Measurements from ENCODE around the gene GPRC5B.

GPRC5B gene

DNA sequence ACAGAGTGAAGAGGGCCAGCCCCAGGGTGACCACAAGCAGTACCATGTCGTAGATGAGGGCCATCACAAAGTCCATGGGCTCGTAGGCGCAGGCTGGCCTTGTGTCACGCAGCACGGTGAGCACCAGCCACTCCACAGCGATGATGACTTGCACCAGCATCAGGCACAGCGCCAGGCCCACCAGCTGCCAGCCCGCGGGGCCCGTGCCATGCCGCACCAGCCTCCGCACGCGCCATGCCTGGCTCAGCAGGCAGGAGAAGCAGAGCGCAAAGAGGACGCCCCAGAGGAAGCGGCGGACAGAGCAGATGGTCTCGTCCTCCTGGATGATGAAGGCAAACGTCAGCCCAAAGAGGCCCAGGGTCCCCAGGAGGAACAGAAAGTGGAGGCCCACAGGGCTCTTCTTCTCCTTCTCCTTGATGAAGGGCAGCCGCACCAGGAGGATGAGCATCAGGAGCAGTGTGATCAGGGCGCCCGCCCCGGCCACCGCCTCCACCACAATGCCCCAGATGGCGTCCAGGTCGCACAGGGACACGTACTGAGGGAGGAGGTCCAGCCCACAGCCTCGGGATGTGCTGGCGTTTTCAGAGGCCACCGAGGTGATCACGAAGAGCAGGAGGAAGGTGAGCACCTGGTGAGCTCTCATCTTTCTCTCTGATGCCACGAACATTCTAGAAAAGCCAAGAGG lies 12.3 kb downstream of the GPRC5B start:
- no peak for DNase-seq (ENCODE audit: low read depth in 2 of 2)

DNA sequence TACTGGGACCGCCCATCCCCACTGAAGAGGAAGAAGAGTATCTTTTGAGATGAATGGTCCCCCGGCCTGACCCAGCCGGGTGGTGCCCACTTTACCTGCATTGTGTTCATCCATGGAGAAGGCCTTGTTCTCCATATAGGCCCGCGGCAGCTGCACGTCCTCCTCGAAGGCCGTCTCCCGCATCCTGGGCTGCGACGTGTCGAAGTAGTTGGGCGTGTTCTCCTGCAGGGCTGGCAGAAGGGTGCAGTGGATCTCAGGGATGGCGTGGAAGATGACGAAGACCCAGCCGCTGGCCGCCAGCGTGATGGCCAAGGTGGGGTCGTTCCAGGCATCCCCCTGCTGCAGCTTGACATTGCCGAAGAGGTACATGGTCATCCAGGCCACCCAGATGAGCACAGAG lies 12.9 kb downstream of the GPRC5B start:
- DNase-seq (ENCODE audit: low read depth in 2 of 2): no peak

DNA sequence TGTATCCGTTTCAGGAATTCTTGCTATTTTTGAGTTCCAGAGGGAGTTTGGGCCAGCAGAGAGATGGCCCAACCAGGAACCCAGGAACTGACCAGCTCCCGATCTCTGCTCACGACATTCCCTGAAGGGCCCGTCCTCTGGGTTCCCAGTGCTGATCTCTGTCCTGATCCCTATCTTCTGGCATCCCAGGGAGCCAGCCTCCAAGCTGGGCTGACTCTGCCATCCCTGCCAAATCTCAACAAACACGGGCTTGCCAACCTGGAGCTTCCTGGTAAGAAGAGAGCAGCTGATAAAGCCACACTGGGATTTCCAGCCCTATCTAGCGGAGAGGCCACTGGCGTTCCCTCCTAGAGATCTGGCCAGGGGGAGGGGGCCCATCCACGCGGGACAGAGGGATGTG lies 16.2 kb downstream of the GPRC5B start:
- no peak for DNase-seq (ENCODE audit: low read depth in 2 of 2)

DNA sequence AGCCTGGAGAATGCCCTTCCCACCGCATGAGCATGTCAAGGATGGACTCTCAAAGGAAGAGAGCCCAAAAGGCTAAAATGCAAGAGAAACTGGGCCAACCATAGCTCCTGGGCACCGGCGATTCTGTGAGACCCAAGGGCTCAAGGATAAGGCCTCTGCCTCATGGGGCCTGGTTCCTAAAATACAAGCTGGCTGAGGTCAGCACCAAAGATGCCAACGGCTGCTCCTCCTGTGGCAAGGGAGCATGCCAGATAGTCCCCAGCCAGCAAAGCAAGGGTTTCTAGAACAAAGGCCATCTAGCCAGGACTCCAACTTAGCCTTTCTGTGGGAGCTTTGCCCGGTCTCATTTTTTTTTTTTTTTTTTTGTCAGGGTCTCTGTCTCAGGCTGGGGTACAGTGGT lies 20.1 kb downstream of the GPRC5B start:
- DNase-seq (ENCODE audit: low read depth in 2 of 2): no peak

DNA sequence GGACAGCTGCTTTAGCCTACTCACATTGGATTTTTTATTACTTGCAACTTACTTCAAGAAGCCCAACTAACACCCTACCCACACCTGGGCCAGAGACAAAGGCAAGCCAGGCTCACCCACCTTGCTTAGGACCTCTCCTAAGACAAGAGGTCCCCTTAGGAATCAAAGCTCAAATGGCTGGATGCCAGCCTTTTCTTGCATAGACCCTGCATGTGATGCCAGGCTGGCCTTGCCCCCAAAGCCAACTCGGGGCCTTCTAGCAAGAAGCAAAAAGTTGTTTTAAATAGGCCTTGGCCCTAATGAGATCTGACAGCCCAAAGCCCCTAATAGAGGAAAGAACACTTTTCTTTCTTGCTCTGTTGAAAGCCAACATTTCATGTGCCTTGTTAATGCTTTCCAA lies 20.7 kb downstream of the GPRC5B start:
- no peak for DNase-seq (ENCODE audit: low read depth in 2 of 2)

DNA sequence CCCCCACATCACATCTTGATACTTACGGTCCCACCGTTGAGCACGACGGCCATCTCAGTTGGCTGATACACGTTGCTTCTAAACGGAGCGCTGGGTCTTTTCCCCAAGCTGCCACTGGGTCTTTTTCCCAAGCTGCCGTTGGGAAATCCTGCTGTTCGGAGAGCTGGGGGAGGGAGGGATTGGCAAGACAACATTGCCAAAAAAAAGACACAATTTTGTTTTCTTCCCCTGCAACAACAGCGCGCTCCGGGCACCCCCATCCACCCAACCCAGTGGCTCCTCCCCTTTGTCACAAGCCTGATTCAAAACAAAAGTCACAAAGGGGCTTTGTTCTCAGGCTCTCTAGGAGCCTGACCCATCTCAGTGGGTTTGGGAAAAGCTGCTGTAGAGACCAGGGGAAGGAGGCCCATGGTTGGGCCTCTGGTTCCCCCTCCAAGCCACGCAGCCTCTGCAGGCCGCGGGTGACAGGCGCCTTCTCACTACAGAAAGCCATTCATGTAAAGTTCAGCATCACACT lies 22.8 kb downstream of the GPRC5B start:
- no peak for DNase-seq (ENCODE audit: low read depth in 2 of 2)

DNA sequence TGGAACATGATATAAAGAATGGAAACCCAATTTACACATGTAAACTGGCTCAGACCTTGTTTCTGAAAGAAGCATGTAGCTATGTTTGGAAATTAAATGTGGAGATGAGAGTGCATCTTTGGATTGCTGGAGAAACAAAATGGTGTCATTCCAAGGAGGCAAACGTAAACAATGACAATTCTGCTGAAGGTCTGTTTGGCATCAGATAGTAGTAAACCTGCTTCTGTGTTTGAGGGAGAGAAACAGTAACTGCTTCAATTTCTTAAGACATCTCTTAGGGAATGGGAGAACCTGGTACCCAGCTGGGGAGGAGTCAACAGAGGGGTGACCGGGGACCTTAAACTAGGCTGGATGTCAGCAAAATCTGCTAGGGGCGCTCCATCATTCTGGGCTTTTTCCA lies 23.5 kb downstream of the GPRC5B start:
- DNase-seq (ENCODE audit: low read depth in 2 of 2): no peak

DNA sequence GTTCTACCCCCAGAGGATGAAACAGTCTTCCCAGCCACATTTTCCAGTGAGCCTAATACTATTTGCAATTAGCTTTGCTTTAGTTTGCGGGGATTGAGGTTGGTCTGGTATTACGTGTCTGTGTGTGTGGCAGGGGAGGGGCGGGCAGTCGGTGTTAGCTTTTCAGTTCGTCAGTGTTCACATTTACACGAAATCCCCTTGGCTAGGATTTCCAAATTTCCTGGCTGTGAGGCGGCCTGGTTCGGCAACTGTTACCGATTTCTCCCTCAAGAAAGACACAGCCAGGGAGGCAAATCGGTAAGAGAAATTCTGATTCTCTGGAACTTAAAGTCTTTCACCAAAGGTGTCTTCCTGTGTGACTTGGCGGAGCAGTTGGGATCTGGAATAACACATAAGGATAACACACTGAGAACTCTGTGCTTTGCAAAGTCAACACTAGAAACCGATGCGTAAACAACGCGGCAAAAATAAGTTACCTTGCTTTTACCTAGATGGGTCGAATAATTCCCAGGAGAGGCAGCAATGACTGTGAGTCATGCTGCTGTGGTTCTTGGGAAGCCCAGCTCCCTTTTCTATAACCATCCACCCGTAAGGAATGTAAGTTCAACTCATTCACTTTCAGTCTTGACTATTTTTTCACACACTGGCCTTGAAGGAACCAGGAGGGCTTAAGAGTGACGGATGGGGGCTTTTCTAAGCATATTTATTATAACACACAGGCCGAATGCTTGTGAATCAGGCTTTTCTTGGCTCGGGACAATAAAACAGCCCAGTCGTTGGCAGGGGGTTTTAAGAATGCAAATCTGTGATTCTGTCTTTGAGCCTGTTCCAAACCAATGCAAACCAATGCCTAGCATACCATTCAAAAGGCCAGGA lies 24.2 kb downstream of the GPRC5B start:
- DNase-seq (ENCODE audit: low read depth in 2 of 2): no peak

DNA sequence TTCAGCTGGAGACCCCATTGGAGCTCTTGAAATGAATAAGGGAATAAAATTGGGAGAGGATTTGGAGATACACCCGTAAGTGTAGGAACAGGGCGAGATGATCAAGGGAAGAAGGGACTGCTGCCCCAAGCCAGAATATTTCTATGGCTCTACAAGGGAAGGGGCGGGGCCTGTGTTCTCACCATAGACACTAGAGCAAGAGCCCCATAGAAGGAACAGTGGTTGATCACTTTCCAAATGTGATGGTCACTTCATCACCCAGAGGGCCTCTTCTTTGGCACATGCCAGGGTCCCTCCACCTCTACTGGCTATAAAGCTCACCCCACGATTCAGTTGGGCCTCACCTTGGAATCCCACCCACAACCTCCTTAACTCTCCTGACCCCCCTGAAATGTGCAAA lies 25.0 kb downstream of the GPRC5B start:
- no peak for DNase-seq (ENCODE audit: low read depth in 2 of 2)

DNA sequence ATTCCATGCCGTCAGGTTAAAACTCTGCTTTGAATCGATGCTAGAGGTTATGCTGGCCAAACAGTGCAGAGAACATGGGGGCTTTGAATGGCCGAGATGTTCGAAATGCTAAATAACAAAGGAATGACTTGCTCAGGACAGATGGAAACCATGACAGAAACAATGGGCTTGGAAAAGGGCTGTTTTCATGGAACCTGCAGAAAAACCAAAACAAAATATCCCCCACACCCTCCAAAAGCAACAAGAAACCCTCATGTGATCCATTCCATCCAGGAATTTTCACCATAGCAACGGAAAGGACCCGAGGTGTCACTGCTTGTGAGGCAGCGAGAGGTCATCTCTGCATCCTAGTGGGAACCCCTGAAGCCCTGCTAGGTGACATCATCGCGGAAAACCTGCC lies 25.5 kb downstream of the GPRC5B start:
- DNase-seq (ENCODE audit: low read depth in 2 of 2): no peak

DNA sequence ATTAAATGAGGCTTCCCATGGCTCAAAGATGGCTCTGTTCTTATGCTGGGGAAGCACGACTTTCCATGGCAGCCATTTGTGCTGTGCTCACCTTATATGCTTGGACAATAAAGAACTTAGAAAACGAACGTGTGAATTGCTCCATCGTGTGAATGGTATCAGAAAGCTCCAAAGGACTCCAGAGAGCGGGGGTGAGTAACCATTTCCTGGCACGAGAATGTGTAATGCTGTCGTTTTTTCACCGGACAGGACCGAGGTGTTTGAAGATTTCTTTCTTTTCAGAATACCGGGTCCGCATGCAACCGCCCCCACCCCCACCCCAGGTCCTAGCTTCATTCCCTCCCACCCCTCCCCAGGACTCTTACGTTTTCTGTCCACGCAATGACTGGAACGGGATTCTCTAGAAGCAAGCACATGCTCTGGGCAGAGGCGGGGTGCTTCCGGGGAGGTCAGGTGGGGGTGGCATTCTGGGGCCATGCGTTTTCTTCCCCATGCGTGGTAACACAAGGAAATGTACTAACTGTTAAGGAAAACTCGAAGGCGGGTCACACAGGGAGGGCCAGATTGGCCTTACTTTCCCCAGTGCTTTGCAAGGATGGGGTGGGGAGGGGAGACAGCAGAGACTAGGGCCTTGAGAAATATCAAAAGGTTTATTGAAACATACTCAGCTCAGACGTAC lies 26.2 kb downstream of the GPRC5B start:
- DNase-seq (ENCODE audit: low read depth in 2 of 2): no peak

DNA sequence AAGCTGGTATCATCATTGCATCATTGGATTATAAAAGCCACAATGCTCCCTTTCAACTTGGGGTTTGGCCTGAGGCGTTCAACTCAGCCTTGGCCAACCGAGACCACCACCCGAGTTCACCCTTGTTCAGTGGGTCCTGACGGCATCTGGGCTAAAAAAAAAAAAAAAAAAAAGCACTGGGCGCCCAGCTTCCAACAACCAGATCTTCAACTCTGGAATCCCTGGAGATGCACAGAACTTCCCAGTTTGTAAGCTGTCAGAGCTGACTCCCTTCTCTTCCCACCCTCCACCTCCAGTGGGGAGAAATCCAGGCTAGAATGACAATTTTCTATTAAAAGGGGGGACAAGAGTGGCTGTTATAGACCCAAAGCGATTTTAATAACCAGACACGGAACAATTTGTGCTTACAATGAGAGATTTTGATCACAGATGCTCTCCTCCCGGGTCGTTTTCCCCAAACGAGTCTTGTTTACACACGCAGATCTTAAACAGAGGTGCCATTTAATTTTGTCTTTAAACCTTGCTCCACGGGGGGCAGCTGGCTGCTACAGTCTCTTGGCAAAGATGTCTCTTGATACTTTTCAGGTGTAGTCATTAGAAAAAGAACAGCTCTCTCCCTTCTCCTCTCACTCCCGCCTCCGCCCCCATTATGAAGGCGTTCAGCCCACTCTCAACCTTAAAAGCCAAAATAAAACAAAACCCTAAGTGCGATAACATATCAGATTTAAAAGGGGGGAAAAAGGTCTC lies 26.9 kb downstream of the GPRC5B start:
- no peak for DNase-seq (ENCODE audit: low read depth in 2 of 2)

DNA sequence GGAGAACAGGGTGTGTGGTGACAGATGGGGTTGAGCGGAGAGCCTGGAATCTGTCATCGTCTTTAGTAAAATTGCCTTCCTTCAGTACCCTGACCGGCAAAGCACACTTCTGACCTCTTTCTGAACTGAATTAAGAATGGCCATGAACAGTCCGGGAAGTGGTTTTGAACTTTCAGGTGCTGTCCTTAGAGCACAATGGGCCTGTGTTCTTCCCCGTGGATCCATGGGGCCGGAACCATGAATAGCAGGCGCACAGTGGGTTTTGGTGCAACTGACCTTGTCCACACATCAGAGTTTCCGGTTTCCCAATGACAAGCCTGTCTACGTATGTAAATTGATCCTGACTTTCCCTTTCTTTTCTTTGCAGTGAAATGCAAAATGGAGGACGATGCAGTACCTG lies 28.5 kb downstream of the GPRC5B start:
- DNase-seq (ENCODE audit: low read depth in 2 of 2): no peak

DNA sequence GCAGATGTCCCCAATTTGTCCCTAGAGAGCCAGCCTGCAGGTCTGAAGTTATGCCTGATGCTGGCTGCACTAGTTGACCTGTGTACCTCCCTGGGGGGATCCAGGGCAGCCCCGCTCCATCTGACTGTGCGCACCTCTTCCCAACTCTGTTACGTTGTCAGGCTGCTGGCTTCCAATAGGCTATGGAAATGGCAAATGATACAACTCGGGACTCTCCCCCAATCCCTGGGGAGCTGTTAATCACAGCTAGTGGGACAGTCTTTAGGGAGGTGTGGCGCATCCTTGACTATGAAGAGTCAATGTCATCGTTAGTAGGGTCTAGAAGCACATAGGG lies 30.1 kb downstream of the GPRC5B start:
- no peak for DNase-seq (ENCODE audit: low read depth in 2 of 2)

DNA sequence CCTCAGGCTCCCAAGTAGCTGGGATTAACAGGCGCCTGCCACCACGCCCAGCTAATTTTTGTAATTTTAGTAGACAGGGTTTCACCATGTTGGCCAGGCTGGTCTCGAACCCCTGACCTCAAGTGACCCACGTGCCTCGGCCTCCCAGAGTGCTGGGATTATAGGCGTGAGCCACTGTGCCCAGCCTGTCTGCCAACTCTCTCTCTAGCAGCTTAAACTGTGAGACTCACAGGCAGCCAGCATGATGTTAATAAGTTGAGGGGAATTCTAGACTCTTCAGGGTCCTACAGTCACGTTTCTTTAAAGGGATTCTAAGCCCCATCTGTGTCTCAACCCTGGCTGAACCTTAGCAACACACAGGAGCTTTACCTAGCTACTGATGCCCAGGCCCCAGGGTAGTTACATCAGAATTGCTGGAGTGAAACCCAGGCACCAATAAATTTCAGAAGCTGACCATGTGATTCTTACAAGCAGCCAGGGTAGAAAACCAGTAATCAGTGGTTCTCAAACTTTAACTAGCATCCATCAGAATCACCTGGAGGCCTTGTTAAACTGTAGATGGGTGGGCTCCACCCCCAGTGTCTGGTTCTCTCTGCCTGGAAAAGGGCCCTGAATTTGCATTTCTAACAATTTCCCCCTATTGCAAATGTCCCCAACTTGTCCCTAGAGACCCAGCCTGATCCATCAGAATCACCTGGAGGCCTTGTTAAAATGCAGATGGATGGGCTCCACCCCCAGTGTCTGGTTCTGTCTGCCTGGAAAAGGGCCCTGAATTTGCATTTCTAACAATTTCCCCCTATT lies 30.7 kb downstream of the GPRC5B start:
- DNase-seq (ENCODE audit: low read depth in 2 of 2): no peak

DNA sequence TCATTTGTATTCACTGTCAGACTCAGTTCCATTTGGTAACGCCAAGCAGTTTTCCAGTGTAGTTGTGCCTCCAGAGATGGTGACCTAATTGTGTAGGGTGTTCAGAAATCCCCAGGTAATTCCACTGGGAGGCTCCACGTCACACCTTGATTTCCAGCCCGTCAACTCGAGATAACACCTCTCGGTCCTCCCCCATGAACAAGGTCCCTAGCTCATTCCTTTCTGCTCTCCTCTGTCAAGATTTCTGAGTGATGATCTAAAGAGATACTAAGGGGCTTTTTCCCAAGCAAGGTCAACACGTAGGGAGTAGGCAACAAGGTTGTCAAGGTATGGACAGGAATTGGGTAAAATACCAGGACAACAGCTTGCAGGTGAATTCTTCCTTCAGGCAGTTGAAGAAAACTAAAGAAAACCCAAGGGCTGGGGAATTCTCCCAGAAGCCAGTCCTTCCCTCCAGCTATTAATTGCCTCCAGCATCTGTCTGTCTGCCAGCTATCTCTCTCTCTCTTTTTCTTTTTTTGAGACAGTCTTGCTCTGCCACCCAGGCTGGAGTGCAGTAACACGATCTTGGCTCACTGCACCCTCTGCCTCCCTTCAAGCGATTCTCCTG lies 31.4 kb downstream of the GPRC5B start:
- DNase-seq (ENCODE audit: low read depth in 2 of 2): no peak

DNA sequence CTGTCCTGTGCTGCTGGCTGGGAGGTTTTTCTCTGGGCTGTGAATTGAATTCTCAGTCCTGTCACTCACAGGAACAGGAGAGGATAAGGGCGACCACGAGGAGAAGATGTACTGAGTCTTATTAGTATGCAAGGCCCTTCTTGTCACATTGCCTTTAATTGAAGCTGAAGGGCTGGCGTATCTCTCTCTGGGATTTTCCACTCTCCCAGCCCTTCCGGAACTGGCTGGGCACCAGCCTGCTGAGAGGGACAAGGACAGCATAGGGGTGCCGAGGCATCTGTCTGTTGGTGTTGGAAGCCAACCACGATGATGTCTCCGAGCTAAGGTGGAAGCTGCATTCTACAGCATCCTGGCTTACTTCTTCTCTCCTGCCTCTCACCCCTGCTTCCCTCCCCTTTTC lies 33.2 kb downstream of the GPRC5B start:
- DNase-seq (ENCODE audit: low read depth in 2 of 2): no peak

DNA sequence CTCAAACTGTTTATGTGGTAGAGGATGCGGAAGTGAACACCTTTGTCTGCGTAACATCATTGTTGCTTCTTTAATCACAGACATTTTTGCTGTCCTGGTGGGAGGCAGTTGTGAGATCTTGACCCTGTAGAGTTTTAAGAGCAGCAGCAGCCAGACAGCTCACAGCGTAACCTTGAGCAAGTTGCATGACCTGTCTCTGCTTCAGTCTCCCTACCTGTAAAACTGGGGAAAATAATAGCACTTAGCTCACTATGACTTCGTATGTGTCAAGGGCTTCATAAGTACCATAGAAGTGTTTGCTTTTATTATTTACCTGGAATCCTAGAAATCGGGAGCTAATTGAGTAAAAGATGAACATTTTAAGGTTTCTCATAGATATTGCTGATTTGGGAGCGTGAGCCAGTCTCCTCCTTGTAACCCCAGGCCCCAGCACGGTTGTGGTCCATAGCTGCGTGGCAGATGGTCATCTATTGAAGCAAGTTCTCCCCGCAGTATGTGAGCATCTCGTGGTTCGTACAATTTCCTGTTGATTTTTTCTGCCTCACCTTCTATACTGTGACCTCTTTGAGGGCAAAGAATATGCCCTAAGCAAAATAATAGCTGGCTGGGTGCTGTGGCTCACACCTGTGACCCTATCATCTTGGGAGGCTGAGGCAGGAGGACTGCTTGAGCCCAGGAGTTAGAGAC lies 34.4 kb downstream of the GPRC5B start:
- DNase-seq (ENCODE audit: low read depth in 2 of 2): no peak

DNA sequence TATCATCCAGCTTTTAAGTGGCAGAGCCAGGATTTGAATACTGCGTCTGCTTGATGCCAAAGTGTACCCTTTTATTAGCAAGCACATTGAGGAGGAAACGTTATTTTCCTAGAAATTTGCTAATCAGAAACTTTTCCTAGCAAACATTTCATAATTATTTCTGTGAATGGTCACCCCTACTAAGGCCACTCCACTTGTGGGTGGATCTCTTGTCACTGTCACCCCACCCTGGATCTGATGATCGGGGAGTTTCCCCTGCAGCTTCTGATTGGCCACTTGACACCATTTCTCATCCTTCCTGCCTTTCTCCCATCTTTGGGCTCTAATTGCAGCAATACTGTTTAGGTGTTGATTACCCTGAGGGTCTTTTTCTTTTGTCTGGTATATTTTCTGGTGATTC lies 35.9 kb downstream of the GPRC5B start:
- DNase-seq (ENCODE audit: low read depth in 2 of 2): no peak

DNA sequence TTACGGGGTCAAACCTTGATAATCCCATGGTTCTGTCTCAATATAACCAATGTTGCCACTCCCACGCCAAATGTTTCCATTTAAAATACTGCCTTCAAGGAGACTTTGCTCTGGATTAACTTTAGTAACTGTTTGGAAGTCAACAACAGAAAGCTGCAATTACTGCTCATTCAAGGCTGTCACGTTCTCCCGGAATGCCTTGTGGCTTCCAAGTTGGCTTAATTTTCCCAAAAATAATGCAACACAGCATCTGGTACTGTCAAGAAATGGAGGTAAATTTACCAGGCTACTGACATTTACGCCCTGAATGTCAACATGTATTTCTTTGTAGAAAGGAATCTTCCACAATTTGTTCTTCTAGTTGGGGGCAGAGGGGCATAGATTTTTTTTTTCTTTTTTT lies 38.2 kb downstream of the GPRC5B start:
- no peak for DNase-seq (ENCODE audit: low read depth in 2 of 2)

All from stimulated activated CD4-positive, alpha-beta T cell treated with anti-CD3 and anti-CD28 coated beads, Interleukin-12 subunit alpha, Interleukin-12 subunit beta, amount 100 ng/mL, for 24 hours (primary cell).